Endothelial cell of umbilical vein (primary cell): Measurements from ENCODE around the gene MVB12B. TPM values are rescaled to one million over a fixed set of nuclear protein-coding genes. Genes with fewer than 3 reads are reported as not detected.

ENCODE experiments used
- BruUV-seq: library from RNA; stranded (reverse); fragments of 400-500 nt; replicated peaks from 2 replicates; lab custom pipeline; 2021; lab: Mats Ljungman, UMichigan
- CTCF ChIA-PET: fragments of 300-600, 350-600 bp; sonication (Branson Sonifier 250); formaldehyde crosslinking; loops from one replicate; lab custom pipeline; 2021; ENCODE audit warnings: antibody characterized with exemption, inconsistent platforms; lab: Charles Lee
- POLR2A ChIA-PET: fragments of 300-600, 350-600 bp; sonication (Branson Sonifier 250); formaldehyde crosslinking; loops from one replicate; lab custom pipeline; 2021; ENCODE audit warnings: antibody characterized with exemption, inconsistent platforms; lab: Charles Lee
- DNase-seq: peaks from one replicate; pipeline ENCODE4 v3.0.0-alpha.2; 2011; ENCODE audit warnings: low read depth, low spot score
- FAIRE-seq: peaks from 2 replicates; lab custom pipeline; 2011; peaks lifted over from hg19 to GRCh38; lab: Jason Lieb, UNC
- H2AFZ ChIP-seq: 2 replicates; pipeline ENCODE4 v1.6.0; 2012; ENCODE audit warnings: low read depth, low read length, control low read depth, inconsistent platforms
- H3K27ac ChIP-seq: 2 replicates; pipeline ENCODE4 v1.5.1; 2011; ENCODE audit warnings: low read depth, mild to moderate bottlenecking, control low read depth, low read length, moderate library complexity; ENCODE audit not compliant: insufficient read depth
- H3K27me3 ChIP-seq, 2 experiments: 2 replicates each; pipeline versions ENCODE4 v1.6.0 to v1.6.1; 2011; ENCODE audit warnings: low read length in 2 of 2, mixed read lengths in 1 of 2; ENCODE audit not compliant: control insufficient read depth in 2 of 2, insufficient read depth in 2 of 2
- H3K36me3 ChIP-seq, 2 experiments: 2 replicates in 1 of 2; 3 replicates in 1 of 2; pipeline ENCODE4 v1.5.1; 2011; ENCODE audit warnings: low read length in 2 of 2, mild to moderate bottlenecking in 1 of 2, moderate library complexity in 1 of 2; ENCODE audit not compliant: control insufficient read depth in 2 of 2, insufficient read depth in 2 of 2; ENCODE audit errors: extremely low read depth in 1 of 2
- H3K4me1 ChIP-seq: 3 replicates; pipeline ENCODE4 v1.5.1; 2011; ENCODE audit warnings: mild to moderate bottlenecking, low read length; ENCODE audit not compliant: control insufficient read depth, insufficient read depth; ENCODE audit errors: extremely low read depth
- H3K4me2 ChIP-seq: 2 replicates; pipeline ENCODE4 v1.6.1; 2011; ENCODE audit warnings: low read length, control low read depth, mixed read lengths; ENCODE audit not compliant: insufficient read depth
- H3K4me3 ChIP-seq, 3 experiments: fragments of 200-600 bp in 1 of 3; sonication (generic), shearing (Covaris generic) in 1 of 3; replicated peaks in 1 of 3; 2 replicates each; pipeline ENCODE4 v1.5.1; 2011 to 2016; ENCODE audit warnings: control low read depth in 3 of 3, low read length in 3 of 3, mild to moderate bottlenecking in 2 of 3, inconsistent platforms in 1 of 3, low read depth in 1 of 3, moderate library complexity in 1 of 3; ENCODE audit not compliant: insufficient read depth in 1 of 3
- H3K79me2 ChIP-seq: 2 replicates; pipeline ENCODE4 v1.6.0; 2012; ENCODE audit warnings: low read length, inconsistent platforms; ENCODE audit not compliant: control insufficient read depth, insufficient read depth
- H3K9ac ChIP-seq: replicated peaks from 2 replicates; pipeline ENCODE3; 2011; ENCODE audit warnings: low read length, control low read depth; ENCODE audit not compliant: insufficient read depth; ENCODE audit errors: extremely low read depth
- H3K9me1 ChIP-seq: replicated peaks from 3 replicates; pipeline ENCODE4 v1.6.0; 2011; ENCODE audit warnings: mild to moderate bottlenecking, low read length; ENCODE audit not compliant: control insufficient read depth, insufficient read depth; ENCODE audit errors: extremely low read depth
- H3K9me3 ChIP-seq: replicated peaks from 2 replicates; pipeline ENCODE4 v1.5.1; 2012; ENCODE audit warnings: low read length, inconsistent platforms; ENCODE audit not compliant: control insufficient read depth, insufficient read depth
- H4K20me1 ChIP-seq: replicated peaks from 2 replicates; pipeline ENCODE3; 2011; ENCODE audit warnings: mild to moderate bottlenecking, low read length; ENCODE audit not compliant: control insufficient read depth, insufficient read depth; ENCODE audit errors: extremely low read depth
- EZH2 ChIP-seq: IDR thresholded peaks from 2 replicates; pipeline ENCODE4 v1.6.1; 2012; ENCODE audit warnings: borderline replicate concordance, low read depth, mild to moderate bottlenecking, moderate library complexity, low read length, inconsistent platforms; ENCODE audit not compliant: severe bottlenecking
- GATA2 ChIP-seq: IDR thresholded peaks from 2 replicates; pipeline ENCODE4 v1.7.0; 2011; ENCODE audit warnings: low read depth, mild to moderate bottlenecking, moderate library complexity, mixed read lengths, low read length; ENCODE audit not compliant: insufficient read length, insufficient read depth
- JUN ChIP-seq: IDR thresholded peaks from 2 replicates; pipeline ENCODE4 v1.6.1; 2011; ENCODE audit warnings: borderline replicate concordance, low read depth; ENCODE audit not compliant: insufficient read length, insufficient read depth
- POLR2AphosphoS5 ChIP-seq: IDR thresholded peaks from 2 replicates; pipeline ENCODE4 v1.6.1; 2012; ENCODE audit warnings: low read depth, mild to moderate bottlenecking, control low read depth, low read length, moderate library complexity; ENCODE audit not compliant: insufficient read depth
- dilution Hi-C: fragments of 300-500 bp; cut with MboI; formaldehyde crosslinking; loops from one replicate; pipeline ENCODE4 v1.15.0; 2019; ENCODE audit warnings: low sequenced_read_pairs; ENCODE audit not compliant: extremely low pct_ligation_motif_present
- intact Hi-C: fragments of 100-400 bp; cut with micrococcal nuclease; formaldehyde crosslinking; loops from one replicate; pipeline ENCODE4 v1.10.0; 2022
- polyA plus RNA-seq, 4 experiments: library from polyadenylated mRNA; depleted of rRNA in 3 of 4; stranded (reverse) in 3 of 4; unstranded in 1 of 4; fragments of >200 nt; gene quantifications; 2 replicates each; pipeline versions ENCODE4 v1.2.1 to v1.2.3, GENCODE V29; 2011 to 2012; ENCODE audit warnings: missing spikeins in 1 of 4
- total RNA-seq: library from RNA; stranded (reverse); gene quantifications from 2 replicates; pipeline ENCODE4 v1.2.3, GENCODE V29; 2021
- TF ChIP-seq, protein P1 (sequence below): IDR thresholded peaks from 2 replicates; pipeline ENCODE4 v1.6.1; 2011; ENCODE audit not compliant: insufficient read depth, insufficient read length
- TF ChIP-seq, protein P2 (sequence below), 2 donors: IDR thresholded peaks; 1 replicate in 1 of 2; 2 replicates in 1 of 2; pipeline ENCODE4 v1.5.1; 2011; ENCODE audit warnings: low read length in 2 of 2, mild to moderate bottlenecking in 2 of 2, moderate library complexity in 2 of 2, control low read depth in 1 of 2, inconsistent platforms in 1 of 2, low read depth in 1 of 2; ENCODE audit not compliant: insufficient read depth in 1 of 2; ENCODE audit errors: extremely low read depth in 1 of 2

The MVB12B gene
- total and polyA plus RNA-seq, 2 donors (not counting 3 experiments of a cell fraction or from before 2014, with no cell fraction given) = 6.6 to 17.3 TPM

DNA sequence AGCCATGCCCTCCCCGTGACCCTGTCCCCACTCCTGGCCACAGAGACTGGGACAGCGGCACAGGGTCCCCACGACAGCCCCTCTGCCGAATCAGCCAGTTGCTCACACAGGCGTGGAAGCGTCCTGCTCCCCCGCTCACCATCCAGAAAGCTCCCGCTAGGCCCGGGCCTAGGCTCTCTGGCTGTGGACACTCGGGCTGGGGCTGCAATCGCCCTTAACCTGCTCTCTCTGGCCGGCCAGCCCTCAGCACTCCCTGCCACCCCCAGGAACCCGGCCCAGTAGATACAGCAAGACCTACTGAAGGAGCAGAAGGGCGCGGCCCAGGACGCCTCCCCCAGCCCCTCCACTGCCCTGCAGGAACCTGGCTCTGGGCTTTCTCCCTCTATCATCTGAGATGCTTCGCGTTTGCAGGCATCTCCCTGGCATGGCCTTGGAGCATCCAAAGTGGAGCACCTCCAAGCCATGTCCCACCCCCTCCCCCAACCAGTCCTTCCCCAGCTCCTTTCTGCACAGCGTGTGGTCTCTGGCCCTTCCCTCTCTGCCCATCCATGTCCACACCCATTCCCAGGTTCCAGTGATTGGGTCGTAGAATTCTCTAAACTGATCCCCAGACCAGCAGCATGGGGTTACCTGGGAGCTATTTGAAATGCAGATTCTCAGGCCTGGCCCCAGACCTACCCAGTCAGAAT, 173.4 kb downstream of the MVB12B start:
- no peaks in the 10 kb centered on the region for H3K9me1 ChIP-seq
- H3K9ac ChIP-seq = no peak overlapping the region
- TF ChIP-seq EZH2 = no peak
- FAIRE-seq (no peak), DNase-seq (no peak)
- peak overlapping the region; percentile 56 for H2AFZ ChIP-seq
- no peaks in the 10 kb centered on the region for H3K9me3 ChIP-seq
- H3K4me2 ChIP-seq = peak overlapping the region; percentile 65
- H3K4me3 ChIP-seq = no peak overlapping the region
- H4K20me1 ChIP-seq = no peaks in the 10 kb centered on the region
- peaks cover 0 to 2% of the 10 kb centered on the region in 2 experiments for H3K27me3 ChIP-seq
- intact Hi-C loops = loop anchor here (5.0 kb wide), 1 partner anchor 112 kb away; the partner anchor contains the start of gene LMX1B
- no peaks in the 10 kb centered on the region for H3K36me3 ChIP-seq
- dilution Hi-C loops = no loop called here
- H3K27ac ChIP-seq = no peak overlapping the region
- BruUV-seq = no TSS peak
- ChIA-PET CTCF (interaction anchor here (1.0 to 6.7 kb wide), 21 partner anchors 9 to 282 kb away, joined by 3 to 126 read pairs (median 5); no protein-coding TSS in a partner anchor), POLR2A (no interaction called here)
- no peaks in the 10 kb centered on the region for H3K79me2 ChIP-seq
- H3K4me1 ChIP-seq = no peaks in the 10 kb centered on the region

DNA sequence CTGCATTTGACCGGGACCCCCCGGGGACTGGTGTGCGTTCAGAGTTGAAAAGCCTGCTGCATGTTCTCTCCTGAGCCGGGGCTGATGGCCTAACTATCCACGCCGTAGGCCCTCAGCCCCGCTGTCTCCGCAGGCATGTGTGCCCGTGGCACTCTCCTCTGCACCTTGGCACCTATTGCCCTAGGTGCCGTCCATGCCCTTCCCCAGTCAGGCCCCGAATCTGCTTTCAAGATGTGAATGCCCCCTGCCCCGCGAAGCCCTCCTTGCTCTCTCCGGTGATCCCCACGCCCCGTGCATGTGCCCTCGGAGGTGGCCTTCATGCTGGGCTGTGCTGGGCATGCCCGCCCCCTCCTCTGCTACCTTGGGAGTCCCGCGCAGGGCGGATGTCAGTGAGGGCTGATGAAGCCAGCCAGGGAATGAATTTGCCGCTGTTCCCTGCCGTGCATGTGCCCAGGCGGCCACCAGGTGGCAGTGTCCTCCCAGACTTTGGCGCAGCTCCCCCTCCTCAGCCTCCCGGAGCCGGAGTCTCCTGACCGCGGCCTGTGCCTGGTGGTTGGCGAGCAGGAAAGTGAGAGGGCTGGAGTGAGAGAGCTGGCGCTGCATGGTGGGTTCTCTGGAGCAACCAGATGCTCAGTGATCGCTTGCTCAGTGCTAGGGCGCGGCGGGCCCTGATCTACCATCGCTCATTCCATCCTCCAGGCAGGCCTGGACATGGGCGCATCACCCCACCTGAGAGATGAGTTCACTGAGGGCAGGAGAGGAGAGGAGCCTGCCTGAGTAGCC, 174.2 kb downstream of the MVB12B start:
- dilution Hi-C loops = no loop called here
- H3K27me3 ChIP-seq = peaks cover 0 to 2% of the 10 kb centered on the region in 2 experiments
- no peak overlapping the region for H3K4me2 ChIP-seq
- FAIRE-seq (peak; percentile 89), DNase-seq (peak; percentile 52)
- CTCF ChIA-PET = interaction anchor here (0.6 to 6.7 kb wide), 13 partner anchors 10 to 281 kb away, joined by 3 to 126 read pairs (median 6); no protein-coding TSS in a partner anchor
- H3K9me3 ChIP-seq = no peaks in the 10 kb centered on the region
- no peak overlapping the region for H3K9ac ChIP-seq
- no peak overlapping the region for H3K4me3 ChIP-seq
- TF ChIP-seq GATA2 (no peak), POLR2AphosphoS5 (no peak), JUN (no peak)
- TF ChIP-seq, protein P1, sequence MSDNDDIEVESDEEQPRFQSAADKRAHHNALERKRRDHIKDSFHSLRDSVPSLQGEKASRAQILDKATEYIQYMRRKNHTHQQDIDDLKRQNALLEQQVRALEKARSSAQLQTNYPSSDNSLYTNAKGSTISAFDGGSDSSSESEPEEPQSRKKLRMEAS = no peak
- TF ChIP-seq, protein P2, sequence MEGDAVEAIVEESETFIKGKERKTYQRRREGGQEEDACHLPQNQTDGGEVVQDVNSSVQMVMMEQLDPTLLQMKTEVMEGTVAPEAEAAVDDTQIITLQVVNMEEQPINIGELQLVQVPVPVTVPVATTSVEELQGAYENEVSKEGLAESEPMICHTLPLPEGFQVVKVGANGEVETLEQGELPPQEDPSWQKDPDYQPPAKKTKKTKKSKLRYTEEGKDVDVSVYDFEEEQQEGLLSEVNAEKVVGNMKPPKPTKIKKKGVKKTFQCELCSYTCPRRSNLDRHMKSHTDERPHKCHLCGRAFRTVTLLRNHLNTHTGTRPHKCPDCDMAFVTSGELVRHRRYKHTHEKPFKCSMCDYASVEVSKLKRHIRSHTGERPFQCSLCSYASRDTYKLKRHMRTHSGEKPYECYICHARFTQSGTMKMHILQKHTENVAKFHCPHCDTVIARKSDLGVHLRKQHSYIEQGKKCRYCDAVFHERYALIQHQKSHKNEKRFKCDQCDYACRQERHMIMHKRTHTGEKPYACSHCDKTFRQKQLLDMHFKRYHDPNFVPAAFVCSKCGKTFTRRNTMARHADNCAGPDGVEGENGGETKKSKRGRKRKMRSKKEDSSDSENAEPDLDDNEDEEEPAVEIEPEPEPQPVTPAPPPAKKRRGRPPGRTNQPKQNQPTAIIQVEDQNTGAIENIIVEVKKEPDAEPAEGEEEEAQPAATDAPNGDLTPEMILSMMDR (IDR thresholded peaks at IDR 0.05; ENCODE audit: extremely low read depth in 1 of 2, insufficient read depth in 1 of 2, low read depth in 1 of 2, low read length in 2 of 2) = peak; percentile 94 to 95
- H3K79me2 ChIP-seq = no peaks in the 10 kb centered on the region
- H4K20me1 ChIP-seq = no peaks in the 10 kb centered on the region
- intact Hi-C loops = loop anchor here (1.0 kb wide), 2 partner anchors 58 to 281 kb away; no protein-coding TSS in a partner anchor
- no TSS peak for BruUV-seq
- POLR2A ChIA-PET = no interaction called here
- H2AFZ ChIP-seq = no peak overlapping the region
- no peak overlapping the region for H3K27ac ChIP-seq
- H3K4me1 ChIP-seq = no peaks in the 10 kb centered on the region
- no peaks in the 10 kb centered on the region for H3K9me1 ChIP-seq
- H3K36me3 ChIP-seq = no peaks in the 10 kb centered on the region
